Hepatocyte (in vitro differentiated cells): ENCODE data around the gene PAN3. TPM values are rescaled to one million over a fixed set of nuclear protein-coding genes. Genes with fewer than 3 reads are reported as not detected.

ENCODE experiments used
- DNase-seq: peaks from one replicate; pipeline ENCODE4 v3.0.0-alpha.2; 2016; ENCODE audit warnings: low spot score
- H2AFZ ChIP-seq: fragments of 200-600 bp; sonication (generic); 2 replicates; pipeline ENCODE4 v1.6.0; 2016; ENCODE audit warnings: antibody characterized with exemption, mild to moderate bottlenecking
- H3K27ac ChIP-seq: fragments of 200-600 bp; sonication (generic); 2 replicates; pipeline ENCODE4 v1.5.1; 2016; ENCODE audit warnings: mild to moderate bottlenecking
- H3K27me3 ChIP-seq: fragments of 200-600 bp; sonication (generic); 2 replicates; pipeline ENCODE4 v1.6.1; 2016
- H3K36me3 ChIP-seq: fragments of 200-600 bp; sonication (generic); replicated peaks from 2 replicates; pipeline ENCODE4 v1.5.1; 2016; ENCODE audit warnings: low read depth; ENCODE audit not compliant: insufficient read depth
- H3K4me1 ChIP-seq: fragments of 200-600 bp; sonication (generic); 2 replicates; pipeline ENCODE4 v1.5.1; 2016; ENCODE audit warnings: mild to moderate bottlenecking, moderate library complexity; ENCODE audit not compliant: insufficient read depth
- H3K4me2 ChIP-seq: fragments of 200-600 bp; sonication (generic); 2 replicates; pipeline ENCODE4 v1.6.0; 2016
- H3K4me3 ChIP-seq: fragments of 200-600 bp; sonication (generic); 2 replicates; pipeline ENCODE4 v1.5.1; 2016; ENCODE audit warnings: mild to moderate bottlenecking
- H3K79me2 ChIP-seq: fragments of 200-600 bp; sonication (generic); 2 replicates; pipeline ENCODE4 v1.6.0; 2017; ENCODE audit warnings: mild to moderate bottlenecking
- H3K9me2 ChIP-seq: fragments of 200-600 bp; sonication (generic); replicated peaks from 2 replicates; pipeline ENCODE4 v1.6.0; 2017; ENCODE audit warnings: mild to moderate bottlenecking; ENCODE audit not compliant: insufficient read depth
- H3K9me3 ChIP-seq: fragments of 200-600 bp; sonication (generic); 2 replicates; pipeline ENCODE4 v1.5.1; 2016; ENCODE audit warnings: low read depth, mild to moderate bottlenecking
- H4K20me1 ChIP-seq: fragments of 200-600 bp; sonication (generic); 2 replicates; pipeline ENCODE4 v1.6.0; 2016; ENCODE audit warnings: mild to moderate bottlenecking; ENCODE audit not compliant: insufficient read depth, poor library complexity, severe bottlenecking
- CTCF ChIP-seq: fragments of 200-600 bp; sonication (generic); IDR thresholded peaks from 2 replicates; pipeline ENCODE4 v1.5.1; 2016; ENCODE audit warnings: antibody characterized with exemption, mild to moderate bottlenecking; ENCODE audit not compliant: poor library complexity
- EZH2 ChIP-seq: fragments of 200-600 bp; sonication (generic); IDR thresholded peaks from 2 replicates; pipeline ENCODE4 v1.6.1; 2016; ENCODE audit warnings: antibody characterized with exemption, mild to moderate bottlenecking, borderline replicate concordance
- EZH2phosphoT487 ChIP-seq: fragments of 200-600 bp; sonication (generic); IDR thresholded peaks from one replicate; pipeline ENCODE4 v1.6.1; 2018; ENCODE audit warnings: antibody characterized with exemption, mild to moderate bottlenecking, low read depth, moderate library complexity; ENCODE audit not compliant: unreplicated experiment, severe bottlenecking
- WGBS: methylation state at CpG from one replicate; pipeline ENCODE4 v1.1.6; 2016; ENCODE audit warnings: low lambda C conversion rate; ENCODE audit errors: missing lambda C conversion rate; 5-methylcytosine and 5-hydroxymethylcytosine counted together
- polyA plus RNA-seq: library from polyadenylated mRNA; unstranded; fragments of >200 nt; fragmentation: Nextera tagmentation; extraction: Ambion mirVana; gene quantifications from 2 replicates; pipeline ENCODE4 v1.2.1, GENCODE V29; 2016
- total RNA-seq: library from RNA; depleted of rRNA; stranded (reverse); fragments of >200 nt; gene quantifications from 2 replicates; pipeline ENCODE4 v1.2.3, GENCODE V29; 2014

The PAN3 gene
- total and polyA plus RNA-seq, 2 experiments from 2014 or later, result 6.9 to 29.8 TPM

GRCh38 chr13:28110414-28110813 is 27.9 kb upstream of the PAN3 start:
- Histone ChIP-seq H3K9me2 (no peaks in the 10 kb centered on the region), H3K27me3 (peaks cover 2% of the 10 kb centered on the region), H3K79me2 (no peaks in the 10 kb centered on the region), H2AFZ (no peak overlapping the region), H3K4me2 (no peak overlapping the region), H3K36me3 (no peaks in the 10 kb centered on the region), H3K9me3 (no peaks in the 10 kb centered on the region), H3K4me3 (no peak overlapping the region), H4K20me1 (no peaks in the 10 kb centered on the region), H3K27ac (no peak overlapping the region), H3K4me1 (no peaks in the 10 kb centered on the region)
- 85% methylated on average over 3 of the region's 3 CpGs for WGBS
- TF ChIP-seq EZH2 (no peak), EZH2phosphoT487 (no peak), CTCF (no peak)
- DNase-seq, result no peak

- H3K27ac ChIP-seq, result no peak overlapping the region
- no peaks in the 10 kb centered on the region for H3K4me1 ChIP-seq
- no peaks in the 10 kb centered on the region for H3K27me3 ChIP-seq
- H3K79me2 ChIP-seq, result no peaks in the 10 kb centered on the region
- H3K4me2 ChIP-seq, result no peak overlapping the region
- H3K36me3 ChIP-seq, result no peaks in the 10 kb centered on the region
- H3K9me2 ChIP-seq, result no peaks in the 10 kb centered on the region
- 42% methylated on average over 1 of the region's 1 CpG for WGBS
- no peak for DNase-seq
- no peak overlapping the region for H3K4me3 ChIP-seq
- no peak for TF ChIP-seq CTCF
- no peak for TF ChIP-seq EZH2
- TF ChIP-seq EZH2phosphoT487, result no peak
- no peaks in the 10 kb centered on the region for H3K9me3 ChIP-seq
- H2AFZ ChIP-seq, result no peak overlapping the region
- H4K20me1 ChIP-seq, result no peaks in the 10 kb centered on the region
These were observed 21.6 kb upstream of the PAN3 start for GRCh38 chr13:28116736-28117135.

- H2AFZ ChIP-seq, result peak overlapping the region; percentile 35
- WGBS, result 72% methylated on average over 9 of the region's 9 CpGs
- no peak overlapping the region for H3K4me2 ChIP-seq
These were observed 20.5 kb upstream of the PAN3 start for GRCh38 chr13:28117689-28118377.

More at GRCh38 chr13:28117689-28118377, 20.5 kb upstream of the PAN3 start:
- H3K27ac ChIP-seq, result no peak overlapping the region
- H3K4me3 ChIP-seq, result no peak overlapping the region
- no peaks in the 10 kb centered on the region for H3K9me2 ChIP-seq
- no peaks in the 10 kb centered on the region for H3K9me3 ChIP-seq
- H3K4me1 ChIP-seq, result no peaks in the 10 kb centered on the region
- H3K79me2 ChIP-seq, result no peaks in the 10 kb centered on the region
- TF ChIP-seq EZH2phosphoT487, result no peak
- TF ChIP-seq EZH2, result no peak
- no peak for TF ChIP-seq CTCF
- no peaks in the 10 kb centered on the region for H3K27me3 ChIP-seq
- H3K36me3 ChIP-seq, result no peaks in the 10 kb centered on the region
- no peak for DNase-seq
- H4K20me1 ChIP-seq, result no peaks in the 10 kb centered on the region
